GM18873 (cell line): ENCODE data around the gene MPP3.

ENCODE experiments used
- ATAC-seq: cut with Tn5 transposase; IDR thresholded peaks from one replicate; pipeline ENCODE4 v1.9.1; 2021; ENCODE audit warnings: mild to moderate bottlenecking, moderate library complexity, moderate number of reproducible peaks; ENCODE audit not compliant: unreplicated experiment, low FRiP score

MPP3 gene

GRCh38 chr17:43779145-43780125, 53.5 kb downstream of the MPP3 start:
- ATAC-seq = no peak

GRCh38 chr17:43778337-43779144, 54.4 kb downstream of the MPP3 start, which contains the start of gene DUSP3:
Gene DUSP3, minus strand, starts transcription at chr17:43778977. Its CDS starts 53 bp downstream, at chr17:43778924.
- ATAC-seq = no peak

- ATAC-seq = no peak
Measured at GRCh38 chr17:43774304-43775250, 58.4 kb downstream of the MPP3 start.

GRCh38 chr17:43772877-43773648, 59.9 kb downstream of the MPP3 start:
- ATAC-seq = no peak

GRCh38 chr17:43771463-43771862, 61.5 kb downstream of the MPP3 start:
- ATAC-seq = no peak

GRCh38 chr17:43770957-43771356, 62.0 kb downstream of the MPP3 start:
- no peak for ATAC-seq

GRCh38 chr17:43769859-43770258, 63.1 kb downstream of the MPP3 start:
- ATAC-seq = no peak

- no peak for ATAC-seq
Measured at GRCh38 chr17:43769426-43769825, 63.5 kb downstream of the MPP3 start.

- no peak for ATAC-seq
Measured at GRCh38 chr17:43768943-43769342, 64.0 kb downstream of the MPP3 start.

- ATAC-seq = no peak
Measured at GRCh38 chr17:43768382-43768781, 64.6 kb downstream of the MPP3 start.

- no peak for ATAC-seq
Measured at GRCh38 chr17:43767713-43768059, 65.3 kb downstream of the MPP3 start.

GRCh38 chr17:43767053-43767712, 65.8 kb downstream of the MPP3 start:
- no peak for ATAC-seq

GRCh38 chr17:43766413-43767052, 66.4 kb downstream of the MPP3 start:
- ATAC-seq = no peak

- ATAC-seq = no peak
Measured at GRCh38 chr17:43760254-43760852, 72.6 kb downstream of the MPP3 start.

- no peak for ATAC-seq
Measured at GRCh38 chr17:43759836-43760235, 73.1 kb downstream of the MPP3 start.

GRCh38 chr17:43758497-43759174, 74.3 kb downstream of the MPP3 start, which contains the start of gene SOST:
Gene SOST, minus strand, starts transcription at chr17:43758791. Its CDS starts 50 bp downstream, at chr17:43758741.
- no peak for ATAC-seq

GRCh38 chr17:43758086-43758485, 74.9 kb downstream of the MPP3 start:
- no peak for ATAC-seq
